HCT116 (cell line): ENCODE data around the gene CIDEC.

ENCODE experiments used
- CTCF ChIP-seq, 3 experiments: fragments of 200-600 bp in 1 of 3; sonication (generic) in 1 of 3; IDR thresholded peaks in 2 of 3; conservative IDR thresholded peaks in 1 of 3; 2 replicates each; pipeline ENCODE4 v1.5.1; 2012 to 2017; ENCODE audit warnings: low read depth in 2 of 3, low read length in 2 of 3, antibody characterized with exemption in 1 of 3, borderline replicate concordance in 1 of 3, control low read depth in 1 of 3, mild to moderate bottlenecking in 1 of 3, mixed read lengths in 1 of 3, mixed run types in 1 of 3, moderate library complexity in 1 of 3; ENCODE audit not compliant: insufficient read depth in 1 of 3
- JUND ChIP-seq: IDR thresholded peaks from 2 replicates; pipeline ENCODE4 v1.6.1; 2012
- MAX ChIP-seq: IDR thresholded peaks from 2 replicates; pipeline ENCODE4 v1.6.1; 2012
- POLR2AphosphoS5 ChIP-seq: IDR thresholded peaks from 2 replicates; pipeline ENCODE4 v1.6.1; 2011; ENCODE audit warnings: mild to moderate bottlenecking, low read depth, low read length, moderate library complexity

- TF ChIP-seq CTCF (IDR thresholded peaks at IDR 0.05 in 2 of 3, conservative IDR thresholded peaks at IDR 0.05 in 1 of 3; ENCODE audit: borderline replicate concordance in 1 of 3, insufficient read depth in 1 of 3, low read depth in 2 of 3, low read length in 2 of 3) (peak; percentile 39 to 49 (median 43); a peak in 5 of 6 replicates), JUND (no peak), POLR2AphosphoS5 (no peak), MAX (no peak)
These were observed 53.1 kb downstream of the CIDEC start for GRCh38 chr3:9826815-9827573.
